HFF-Myc (cell line): ENCODE data around the gene PPP1R15A.
"Not testable (repeated sequence)": the region's sequence is repeated elsewhere in the genome, so short reads cannot be mapped to it uniquely, and the experiment has no call there.

Source experiments
- DNase-seq: peaks from one replicate; pipeline ENCODE4 v3.0.0-alpha.2; 2011; ENCODE audit warnings: low read depth; ENCODE audit errors: extremely low read depth
- H3K4me3 ChIP-seq: replicated peaks from 2 replicates; pipeline ENCODE4 v1.5.1; 2011; ENCODE audit warnings: low read depth, mild to moderate bottlenecking, control low read depth, low read length
- TF ChIP-seq, protein P1 (sequence below): IDR thresholded peaks from 2 replicates; pipeline ENCODE4 v1.5.1; 2012; ENCODE audit warnings: mild to moderate bottlenecking, low read depth, low read length, control low read depth; ENCODE audit errors: missing control alignments

The PPP1R15A gene

GRCh38 chr19:48867123-48867745 lies 5.0 kb upstream of the PPP1R15A start:
- peak overlapping the region; percentile 53 for H3K4me3 ChIP-seq
- DNase-seq: no peak
- TF ChIP-seq, protein P1, sequence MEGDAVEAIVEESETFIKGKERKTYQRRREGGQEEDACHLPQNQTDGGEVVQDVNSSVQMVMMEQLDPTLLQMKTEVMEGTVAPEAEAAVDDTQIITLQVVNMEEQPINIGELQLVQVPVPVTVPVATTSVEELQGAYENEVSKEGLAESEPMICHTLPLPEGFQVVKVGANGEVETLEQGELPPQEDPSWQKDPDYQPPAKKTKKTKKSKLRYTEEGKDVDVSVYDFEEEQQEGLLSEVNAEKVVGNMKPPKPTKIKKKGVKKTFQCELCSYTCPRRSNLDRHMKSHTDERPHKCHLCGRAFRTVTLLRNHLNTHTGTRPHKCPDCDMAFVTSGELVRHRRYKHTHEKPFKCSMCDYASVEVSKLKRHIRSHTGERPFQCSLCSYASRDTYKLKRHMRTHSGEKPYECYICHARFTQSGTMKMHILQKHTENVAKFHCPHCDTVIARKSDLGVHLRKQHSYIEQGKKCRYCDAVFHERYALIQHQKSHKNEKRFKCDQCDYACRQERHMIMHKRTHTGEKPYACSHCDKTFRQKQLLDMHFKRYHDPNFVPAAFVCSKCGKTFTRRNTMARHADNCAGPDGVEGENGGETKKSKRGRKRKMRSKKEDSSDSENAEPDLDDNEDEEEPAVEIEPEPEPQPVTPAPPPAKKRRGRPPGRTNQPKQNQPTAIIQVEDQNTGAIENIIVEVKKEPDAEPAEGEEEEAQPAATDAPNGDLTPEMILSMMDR: no peak

DNA sequence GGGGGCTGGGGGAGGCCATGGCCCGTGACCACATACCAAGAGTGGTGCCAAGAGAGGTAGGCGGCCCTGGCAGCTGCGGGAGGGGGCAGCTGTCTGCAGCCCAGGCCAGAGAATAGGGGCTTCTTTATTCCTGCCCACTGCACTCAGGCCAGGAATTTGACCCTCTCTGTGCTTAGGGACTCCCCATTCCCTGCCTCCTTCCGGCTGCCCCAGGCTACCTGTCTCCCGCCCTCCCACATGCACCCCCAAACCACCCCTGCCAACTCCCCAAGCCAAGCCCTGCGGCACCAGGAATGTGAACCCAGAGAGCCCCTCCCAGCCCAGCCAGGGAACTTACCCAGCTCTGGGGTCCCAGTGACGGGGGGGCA lies 4.5 kb upstream of the PPP1R15A start:
- TF ChIP-seq, protein P1: no peak
- no peak for DNase-seq
- H3K4me3 ChIP-seq: peak overlapping the region; percentile 53

- TF ChIP-seq, protein P1: no peak
- H3K4me3 ChIP-seq: peak within 1 kb of the TSS; percentile 53
- DNase-seq: no peak
Measured at GRCh38 chr19:48868114-48868886, 3.9 kb upstream of the PPP1R15A start, which contains the start of gene PLEKHA4. TSS of gene PLEKHA4 (minus strand) at chr19:48868617. CDS start at chr19:48867620, 997 bp downstream.

- no peak for DNase-seq
- TF ChIP-seq, protein P1: no peak
- no peak overlapping the region for H3K4me3 ChIP-seq
Measured at GRCh38 chr19:48870048-48870447, 2.2 kb upstream of the PPP1R15A start.

GRCh38 chr19:48871471-48872181 lies 595 bp upstream of the PPP1R15A start:
- not testable (repeated sequence) for H3K4me3 ChIP-seq, DNase-seq

DNA sequence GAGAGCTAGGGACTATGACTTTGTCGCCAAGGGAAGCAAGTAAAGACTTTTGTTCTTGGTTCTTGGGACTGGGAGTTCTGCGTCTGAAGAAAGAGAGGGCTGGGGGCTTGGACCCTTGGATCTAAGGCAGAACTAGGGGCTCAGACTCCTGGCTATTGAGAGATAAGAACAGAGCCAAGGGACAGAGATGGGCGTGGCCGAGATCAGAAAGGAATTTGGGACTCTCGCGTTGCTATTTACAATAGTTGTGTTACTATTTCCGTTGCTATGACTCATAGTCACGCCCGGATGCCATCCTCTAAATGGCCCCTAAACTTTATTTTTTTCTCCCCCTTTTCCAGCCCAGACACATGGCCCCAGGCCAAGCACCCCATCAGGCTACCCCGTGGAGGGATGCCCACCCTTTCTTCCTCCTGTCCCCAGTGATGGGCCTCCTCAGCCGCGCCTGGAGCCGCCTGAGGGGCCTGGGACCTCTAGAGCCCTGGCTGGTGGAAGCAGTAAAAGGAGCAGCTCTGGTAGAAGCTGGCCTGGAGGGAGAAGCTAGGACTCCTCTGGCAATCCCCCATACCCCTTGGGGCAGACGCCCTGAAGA lies 759 bp downstream of the PPP1R15A start:
- peak overlapping the region; percentile 98 for H3K4me3 ChIP-seq
- DNase-seq: peak; percentile 91
- TF ChIP-seq, protein P1: no peak
